Activated B cell treated with CpG ODN at 0.5 μM for 24 hours (primary cell): ENCODE measurements around the gene MALSU1. TPM values are rescaled to one million over a fixed set of nuclear protein-coding genes. Genes with fewer than 3 reads are reported as not detected.

Source experiments
- ATAC-seq: fragments of 200-7000 bp; cut with Tn5 transposase; one replicate; pipeline ENCODE4 v1.10.0; 2021; ENCODE audit warnings: low read depth, mild to moderate bottlenecking, moderate library complexity
- CTCF ChIA-PET: fragments of 350-600 bp; sonication (Branson Sonifier 250); formaldehyde crosslinking; loops from one replicate; lab custom pipeline; 2021; ENCODE audit warnings: antibody characterized with exemption; lab: Charles Lee
- POLR2A ChIA-PET: fragments of 350-600 bp; sonication (Branson Sonifier 250); formaldehyde crosslinking; loops from one replicate; lab custom pipeline; 2021; ENCODE audit warnings: antibody characterized with exemption; lab: Charles Lee
- DNase-seq: peaks from one replicate; pipeline ENCODE4 v3.0.0; 2022
- H3K27ac Mint-ChIP-seq: one replicate; pipeline ENCODE4 v1.8.0; 2020; ENCODE audit warnings: mixed read lengths
- H3K27me3 Mint-ChIP-seq: one replicate; pipeline ENCODE4 v1.8.0; 2021; ENCODE audit warnings: mixed read lengths
- H3K36me3 Mint-ChIP-seq: one replicate; pipeline ENCODE4 v1.8.0; 2021; ENCODE audit warnings: low read depth, mixed read lengths
- H3K4me1 Mint-ChIP-seq: one replicate; pipeline ENCODE4 v1.8.0; 2021; ENCODE audit warnings: mixed read lengths
- H3K4me3 Mint-ChIP-seq: one replicate; pipeline ENCODE4 v1.8.0; 2020; ENCODE audit warnings: mild to moderate bottlenecking, mixed read lengths
- H3K9me3 Mint-ChIP-seq: one replicate; pipeline ENCODE4 v1.8.0; 2020; ENCODE audit warnings: mixed read lengths
- intact Hi-C: fragments of 100-400 bp; cut with micrococcal nuclease; formaldehyde crosslinking; loops from one replicate; pipeline ENCODE4 v1.15.1; 2024
- total RNA-seq: library from RNA; stranded (reverse); gene quantifications from 2 replicates; pipeline ENCODE4 v1.2.3, GENCODE V29; 2022
- TF ChIP-seq, protein P1 (sequence below): fragments of 200-600 bp; IDR thresholded peaks from one replicate; pipeline ENCODE4 v1.8.0; 2022; ENCODE audit warnings: antibody characterized with exemption, mild to moderate bottlenecking

The MALSU1 gene
- total RNA-seq, 1 donor from 2014 or later: 42.6 TPM

DNA sequence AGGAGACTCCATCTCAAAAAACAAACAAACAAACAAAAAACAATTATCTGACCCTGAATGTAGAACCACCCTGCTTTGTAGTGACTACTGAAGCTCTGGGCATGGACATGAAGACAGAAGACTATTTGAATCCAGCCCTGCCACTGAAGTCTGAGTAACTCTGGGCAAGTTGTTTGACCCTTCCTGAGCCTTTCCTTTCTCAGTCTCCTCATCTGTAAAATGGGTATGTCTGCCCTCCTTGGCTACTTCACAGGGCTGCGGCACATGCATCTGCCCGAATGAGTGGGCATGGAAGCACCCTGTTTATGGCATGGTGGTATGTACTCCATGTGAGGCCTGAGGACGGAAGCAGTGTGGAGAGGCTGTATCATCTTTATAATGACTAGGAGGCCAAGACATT is 22.2 kb upstream of the MALSU1 start:
- H3K27me3 Mint-ChIP-seq: no peaks in the 10 kb centered on the region
- H3K27ac Mint-ChIP-seq: no peak overlapping the region
- DNase-seq (no peak), ATAC-seq (no peak)
- TF ChIP-seq, protein P1, sequence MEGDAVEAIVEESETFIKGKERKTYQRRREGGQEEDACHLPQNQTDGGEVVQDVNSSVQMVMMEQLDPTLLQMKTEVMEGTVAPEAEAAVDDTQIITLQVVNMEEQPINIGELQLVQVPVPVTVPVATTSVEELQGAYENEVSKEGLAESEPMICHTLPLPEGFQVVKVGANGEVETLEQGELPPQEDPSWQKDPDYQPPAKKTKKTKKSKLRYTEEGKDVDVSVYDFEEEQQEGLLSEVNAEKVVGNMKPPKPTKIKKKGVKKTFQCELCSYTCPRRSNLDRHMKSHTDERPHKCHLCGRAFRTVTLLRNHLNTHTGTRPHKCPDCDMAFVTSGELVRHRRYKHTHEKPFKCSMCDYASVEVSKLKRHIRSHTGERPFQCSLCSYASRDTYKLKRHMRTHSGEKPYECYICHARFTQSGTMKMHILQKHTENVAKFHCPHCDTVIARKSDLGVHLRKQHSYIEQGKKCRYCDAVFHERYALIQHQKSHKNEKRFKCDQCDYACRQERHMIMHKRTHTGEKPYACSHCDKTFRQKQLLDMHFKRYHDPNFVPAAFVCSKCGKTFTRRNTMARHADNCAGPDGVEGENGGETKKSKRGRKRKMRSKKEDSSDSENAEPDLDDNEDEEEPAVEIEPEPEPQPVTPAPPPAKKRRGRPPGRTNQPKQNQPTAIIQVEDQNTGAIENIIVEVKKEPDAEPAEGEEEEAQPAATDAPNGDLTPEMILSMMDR: no peak
- intact Hi-C loops: loop anchor here (1.0 to 2.0 kb wide), 4 partner anchors 14 to 268 kb away; no protein-coding TSS in a partner anchor
- H3K4me3 Mint-ChIP-seq: no peak overlapping the region
- ChIA-PET POLR2A (no interaction called here), CTCF (interaction anchor here (0.7 to 2.3 kb wide), 6 partner anchors 13 to 263 kb away, joined by 3 to 7 read pairs (median 4); no protein-coding TSS in a partner anchor)
- H3K36me3 Mint-ChIP-seq: no peaks in the 10 kb centered on the region
- H3K4me1 Mint-ChIP-seq: peaks cover 8% of the 10 kb centered on the region
- H3K9me3 Mint-ChIP-seq: no peaks in the 10 kb centered on the region

DNA sequence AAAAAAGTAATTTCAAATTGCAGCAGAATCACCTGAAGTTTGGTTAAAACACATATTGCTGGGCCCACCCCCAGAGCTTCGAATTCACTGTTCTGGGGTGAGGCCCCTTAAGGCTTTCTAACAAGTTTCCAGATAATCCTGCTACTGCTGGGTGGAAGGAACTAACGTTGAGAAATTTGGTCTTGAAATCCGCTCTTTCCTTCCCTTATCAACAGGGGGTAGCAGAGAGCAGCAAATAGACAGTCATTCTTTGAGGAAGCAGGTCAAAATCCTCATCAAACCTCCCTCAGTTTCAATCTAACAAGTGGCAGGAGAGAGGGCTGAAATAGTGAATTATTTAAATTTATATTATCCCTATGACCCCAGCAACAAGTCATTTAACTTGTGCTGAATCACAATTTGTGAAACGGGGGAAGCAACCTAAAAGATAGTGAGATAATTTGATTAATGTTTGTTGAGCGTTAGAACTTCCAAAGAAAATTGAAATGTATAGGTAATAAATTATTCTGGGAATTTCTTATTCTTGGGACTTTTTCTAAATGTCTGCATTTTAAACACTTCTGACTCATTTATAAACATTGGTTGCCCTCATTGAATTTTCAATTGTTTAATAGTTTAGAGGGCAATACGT is 21.7 kb upstream of the MALSU1 start:
- ATAC-seq (peak; percentile 55), DNase-seq (no peak)
- H3K27ac Mint-ChIP-seq: no peak overlapping the region
- intact Hi-C loops: loop anchor here (1.0 to 2.0 kb wide), 4 partner anchors 15 to 268 kb away; no protein-coding TSS in a partner anchor
- ChIA-PET CTCF (interaction anchor here (0.7 to 2.3 kb wide), 6 partner anchors 17 to 502 kb away, joined by 3 to 7 read pairs (median 3); no protein-coding TSS in a partner anchor), POLR2A (no interaction called here)
- peaks cover 8% of the 10 kb centered on the region for H3K4me1 Mint-ChIP-seq
- TF ChIP-seq, protein P1: peak; percentile 51
- H3K4me3 Mint-ChIP-seq: no peak overlapping the region
- H3K27me3 Mint-ChIP-seq: no peaks in the 10 kb centered on the region
- H3K9me3 Mint-ChIP-seq: no peaks in the 10 kb centered on the region
- H3K36me3 Mint-ChIP-seq: no peaks in the 10 kb centered on the region

DNA sequence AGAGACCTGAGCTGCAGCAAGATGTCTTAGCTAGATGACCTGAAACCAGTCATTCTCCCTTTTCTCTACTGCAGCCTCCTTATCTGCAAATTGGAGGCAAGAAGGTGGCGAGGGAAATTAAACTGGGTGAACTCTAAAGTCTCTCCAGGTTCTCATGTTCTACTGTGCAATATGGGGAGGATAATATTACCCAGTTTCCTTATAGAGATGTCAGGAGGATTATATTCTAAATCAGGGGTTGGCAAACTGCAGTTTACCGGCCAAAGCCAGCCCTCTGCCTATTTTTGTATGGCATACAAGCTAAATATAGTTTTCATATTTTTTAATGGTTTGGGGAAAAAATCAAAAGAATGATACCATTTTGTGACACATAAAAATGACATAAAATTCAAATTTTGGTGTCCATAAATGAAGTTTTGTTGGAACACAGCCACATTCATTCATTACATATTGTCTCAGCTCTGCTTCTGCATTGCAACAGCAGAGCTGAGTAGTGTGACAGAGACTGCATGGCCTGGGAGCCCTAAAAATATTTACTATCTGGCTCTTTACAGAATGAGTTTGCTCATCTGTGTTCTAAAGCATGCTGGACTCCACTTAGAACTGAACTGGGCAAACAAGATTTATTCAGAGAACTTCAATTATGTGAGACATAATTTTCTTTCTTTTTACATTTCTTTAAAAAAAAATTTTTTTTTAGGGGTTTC is 19.2 kb upstream of the MALSU1 start:
- Mint-ChIP-seq H3K27me3 (no peaks in the 10 kb centered on the region), H3K9me3 (no peaks in the 10 kb centered on the region), H3K36me3 (no peaks in the 10 kb centered on the region), H3K27ac (no peak overlapping the region), H3K4me1 (no peaks in the 10 kb centered on the region), H3K4me3 (no peak overlapping the region)
- POLR2A ChIA-PET: interaction anchor here (1.1 kb wide), 1 partner anchor 19 kb away, joined by 3 read pairs; the partner anchor contains the start of gene MALSU1
- TF ChIP-seq, protein P1: no peak
- intact Hi-C loops: no loop called here
- ATAC-seq: no peak
- CTCF ChIA-PET: interaction anchor here (1.0 kb wide), 1 partner anchor 78 kb away, joined by 3 read pairs; no protein-coding TSS in a partner anchor
- no peak for DNase-seq

DNA sequence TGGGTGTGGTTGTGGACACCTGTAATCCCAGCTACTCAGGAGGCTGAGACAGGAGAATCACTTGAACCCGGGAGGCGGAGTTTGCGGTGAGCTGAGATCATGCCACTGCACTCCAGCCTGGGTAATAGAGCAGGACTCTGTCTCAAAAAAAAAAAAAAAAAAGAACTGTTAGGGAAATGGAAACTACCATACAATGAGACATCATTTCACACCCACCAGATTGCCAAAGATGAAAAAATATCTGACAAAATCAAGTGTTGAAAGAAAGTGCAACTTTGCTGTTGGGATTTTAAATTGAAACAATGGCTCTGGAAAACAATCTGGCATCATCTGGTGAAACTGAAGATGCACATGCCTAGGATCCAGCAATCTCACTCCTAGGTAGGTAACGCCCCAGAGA is 16.1 kb upstream of the MALSU1 start:
- intact Hi-C loops: no loop called here
- POLR2A ChIA-PET: interaction anchor here (0.6 kb wide), 1 partner anchor 61 kb away, joined by 5 read pairs; no protein-coding TSS in a partner anchor
- TF ChIP-seq, protein P1: no peak

DNA sequence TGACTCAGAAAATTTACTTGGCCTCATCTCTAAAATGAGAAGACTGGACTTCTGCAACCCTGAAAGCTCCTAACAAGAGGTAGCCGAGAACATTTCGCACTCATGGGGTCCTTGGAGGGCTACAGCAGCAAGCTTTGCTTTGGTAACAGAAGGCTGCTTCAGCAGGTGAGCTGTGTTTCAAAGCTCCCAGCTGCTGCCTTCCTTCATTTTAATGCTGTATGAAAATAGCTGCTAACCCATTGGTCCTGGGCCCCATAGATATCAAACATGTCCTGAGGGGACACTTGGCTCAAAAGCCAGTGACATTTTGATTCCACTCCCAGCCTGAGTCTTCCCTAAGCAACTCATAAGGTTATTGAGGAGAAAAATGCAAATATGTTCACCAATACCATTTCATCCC is 14.3 kb upstream of the MALSU1 start:
- TF ChIP-seq, protein P1: no peak
- Mint-ChIP-seq H3K27ac (no peak overlapping the region), H3K9me3 (no peaks in the 10 kb centered on the region), H3K27me3 (no peaks in the 10 kb centered on the region), H3K36me3 (no peaks in the 10 kb centered on the region), H3K4me1 (no peaks in the 10 kb centered on the region), H3K4me3 (no peak overlapping the region)
- DNase-seq: no peak
- POLR2A ChIA-PET: no interaction called here
- intact Hi-C loops: no loop called here
- no peak for ATAC-seq
- CTCF ChIA-PET: interaction anchor here (1.2 kb wide), 1 partner anchor 12 kb away, joined by 5 read pairs; no protein-coding TSS in a partner anchor

More for the DNA sequence above, 16.1 kb upstream of the MALSU1 start:
- H3K27me3 Mint-ChIP-seq: no peaks in the 10 kb centered on the region
- no peaks in the 10 kb centered on the region for H3K4me1 Mint-ChIP-seq
- H3K36me3 Mint-ChIP-seq: no peaks in the 10 kb centered on the region
- no peak for ATAC-seq
- no peaks in the 10 kb centered on the region for H3K9me3 Mint-ChIP-seq
- no peak overlapping the region for H3K4me3 Mint-ChIP-seq
- no peak overlapping the region for H3K27ac Mint-ChIP-seq
- CTCF ChIA-PET: no interaction called here
- DNase-seq: no peak
